ENCODE measurements around the gene C16orf90.
"Not testable (repeated sequence)": the region's sequence is repeated elsewhere in the genome, so short reads cannot be mapped to it uniquely, and the experiment has no call there.

C16orf90 gene

GRCh38 chr16:3511286-3512180 lies 16.2 kb upstream of the C16orf90 start:
- DNase-seq = no peak

GRCh38 chr16:3510416-3510815 lies 15.1 kb upstream of the C16orf90 start:
- no peak for DNase-seq

- DNase-seq = no peak
Measured at GRCh38 chr16:3509470-3509928, 14.2 kb upstream of the C16orf90 start.

- DNase-seq = no peak
Measured at GRCh38 chr16:3508736-3509135, 13.4 kb upstream of the C16orf90 start.

- DNase-seq = no peak
Measured at GRCh38 chr16:3503523-3503922, 8.2 kb upstream of the C16orf90 start.

GRCh38 chr16:3501783-3502400 lies 6.6 kb upstream of the C16orf90 start:
- no peak for DNase-seq

GRCh38 chr16:3501412-3501761 lies 6.1 kb upstream of the C16orf90 start:
- not testable (repeated sequence) for DNase-seq

GRCh38 chr16:3498988-3499387 lies 3.7 kb upstream of the C16orf90 start:
- no peak for DNase-seq

GRCh38 chr16:3497771-3498170 lies 2.5 kb upstream of the C16orf90 start:
- peak; percentile 87 for DNase-seq

- no peak for DNase-seq
Measured at GRCh38 chr16:3496386-3496785, 1.1 kb upstream of the C16orf90 start.

GRCh38 chr16:3494386-3494973 lies 809 bp downstream of the C16orf90 start:
- no peak for DNase-seq

- no peak for DNase-seq
Measured at GRCh38 chr16:3492356-3492755, 2.9 kb downstream of the C16orf90 start.

GRCh38 chr16:3490911-3491629 lies 4.2 kb downstream of the C16orf90 start:
- DNase-seq = peak; percentile 28

- peak; percentile 29 for DNase-seq
Measured at GRCh38 chr16:3488801-3489200, 6.5 kb downstream of the C16orf90 start.

GRCh38 chr16:3487521-3488410 lies 7.5 kb downstream of the C16orf90 start:
- peak; percentile 19 for DNase-seq

GRCh38 chr16:3486506-3487215 lies 8.6 kb downstream of the C16orf90 start:
- no peak for DNase-seq

GRCh38 chr16:3485821-3486505 lies 9.3 kb downstream of the C16orf90 start:
- DNase-seq = peak; percentile 38

- DNase-seq = no peak
Measured at GRCh38 chr16:3485097-3485745, 10.1 kb downstream of the C16orf90 start.

- DNase-seq = no peak
Measured at GRCh38 chr16:3484318-3485096, 10.8 kb downstream of the C16orf90 start.
